ENCODE data around the gene CISD3. TPM values are rescaled to one million over a fixed set of nuclear protein-coding genes. Genes with fewer than 3 reads are reported as not detected.

Gene CISD3
- total and polyA plus RNA-seq, 2 experiments from 2014 or later, result 0.94 to 8.9 TPM

GRCh38 chr17:38705523-38705802 is 24.7 kb upstream of the CISD3 start:
- TF ChIP-seq CTCF (conservative IDR thresholded peaks at IDR 0.05; ENCODE audit: low read depth in 2 of 2), result no peak
- no peak for TF ChIP-seq EZH2 (IDR thresholded peaks at IDR 0.05; ENCODE audit: low read depth, unreplicated experiment)
- no peak for TF ChIP-seq POLR2AphosphoS5 (IDR thresholded peaks at IDR 0.05; ENCODE audit: low read depth)
- TF ChIP-seq ZNF462 (CRISPR knock-in tag; IDR thresholded peaks at IDR 0.05), result no peak
- Histone ChIP-seq H3K79me2 (replicated peaks; ENCODE audit: insufficient read depth) (no peaks in the 10 kb centered on the region), H2AFZ (no peak overlapping the region), H3K4me1 (ENCODE audit: insufficient read depth) (peaks cover 40% of the 10 kb centered on the region), H3K27ac (ENCODE audit: low read depth) (no peak overlapping the region), H3K27me3 (ENCODE audit: insufficient read depth) (peaks cover 90% of the 10 kb centered on the region), H4K20me1 (replicated peaks; ENCODE audit: insufficient read depth) (peaks cover 19% of the 10 kb centered on the region), H3F3A (replicated peaks; ENCODE audit: low read depth) (peaks cover 45% of the 10 kb centered on the region), H3K4me3 (peak overlapping the region; percentile 84), H3K36me3 (ENCODE audit: insufficient read depth) (no peaks in the 10 kb centered on the region), H3K9me2 (ENCODE audit: insufficient read depth) (no peaks in the 10 kb centered on the region), H3K4me2 (peak overlapping the region; percentile 87)
- Mint-ChIP-seq H3K4me1 (peaks cover 61% of the 10 kb centered on the region), H3K27ac (no peak overlapping the region), H3K36me3 (ENCODE audit: low read depth) (peaks cover 8% of the 10 kb centered on the region; the same call in 2 of the 3 replicates), H3K4me3 (peak overlapping the region; percentile 90; the same call in 2 of the 3 replicates), H3K9me3 (peaks cover 5% of the 10 kb centered on the region; the same call in 2 of the 3 replicates), H3K27me3 (ENCODE audit: insufficient read depth, low read depth, poor library complexity) (peaks cover 82% of the 10 kb centered on the region)
- DNase-seq (ENCODE audit: low spot score) (peak; percentile 45), ATAC-seq (no peak)
